AG04450 (cell line): Measurements from ENCODE around the gene RAB27A. TPM values are rescaled to one million over a fixed set of nuclear protein-coding genes. Genes with fewer than 3 reads are reported as not detected.

ENCODE experiments used
- CTCF ChIA-PET: fragments of 300-600, 350-600 bp; formaldehyde crosslinking; extraction: SDS; loops from one replicate; lab custom pipeline; 2022; ENCODE audit warnings: antibody characterized with exemption, inconsistent platforms; lab: Charles Lee
- POLR2A ChIA-PET: fragments of 350-600 bp; formaldehyde crosslinking; extraction: SDS; loops from one replicate; lab custom pipeline; 2021; ENCODE audit warnings: antibody characterized with exemption, inconsistent platforms; lab: Yijun Ruan, JAX
- DNase-seq: peaks from one replicate; pipeline ENCODE4 v3.0.0-alpha.2; 2011; ENCODE audit warnings: low read depth, low spot score
- H3K27ac ChIP-seq: one replicate; pipeline ENCODE4 v1.5.1; 2012; ENCODE audit warnings: low read depth, low read length, control low read depth
- H3K27me3 ChIP-seq: one replicate; pipeline ENCODE4 v1.6.0; 2012; ENCODE audit warnings: low read length; ENCODE audit not compliant: control insufficient read depth, insufficient read depth
- H3K4me3 ChIP-seq: 2 replicates; pipeline ENCODE4 v1.5.1; 2011; ENCODE audit warnings: mild to moderate bottlenecking, low read depth, low read length, control low read depth
- H3K9me3 ChIP-seq: 2 replicates; pipeline ENCODE4 v1.5.1; 2012; ENCODE audit warnings: low read length; ENCODE audit not compliant: control insufficient read depth, insufficient read depth
- CTCF ChIP-seq: IDR thresholded peaks from 2 replicates; pipeline ENCODE4 v1.5.1; 2011; ENCODE audit warnings: low read depth, low read length, control low read depth, inconsistent platforms
- polyA plus RNA-seq: library from polyadenylated mRNA; depleted of rRNA; stranded (reverse); fragments of >200 nt; gene quantifications from 2 replicates; pipeline ENCODE4 v1.2.3, GENCODE V29; 2011

Gene RAB27A
- polyA plus RNA-seq, 1 experiment = 34.8 TPM

- ChIA-PET POLR2A (no interaction called here), CTCF (interaction anchor here (0.5 kb wide), 1 partner anchor 127 kb away, joined by 8 read pairs; no protein-coding TSS in a partner anchor)
- no peak for TF ChIP-seq CTCF
- Histone ChIP-seq H3K9me3 (no peaks in the 10 kb centered on the region), H3K27ac (no peak overlapping the region), H3K27me3 (no peaks in the 10 kb centered on the region), H3K4me3 (no peak overlapping the region)
- DNase-seq = no peak
Observed at GRCh38 chr15:55235546-55236036, 54.0 kb downstream of the RAB27A start.

- CTCF ChIA-PET = interaction anchor here (0.5 kb wide), 1 partner anchor 126 kb away, joined by 8 read pairs; no protein-coding TSS in a partner anchor
- POLR2A ChIA-PET = no interaction called here
- DNase-seq = no peak
Observed at GRCh38 chr15:55234800-55235104, 54.9 kb downstream of the RAB27A start.

GRCh38 chr15:55234104-55234799, 55.4 kb downstream of the RAB27A start:
- POLR2A ChIA-PET = no interaction called here
- TF ChIP-seq CTCF = no peak
- H3K9me3 ChIP-seq = no peaks in the 10 kb centered on the region
- CTCF ChIA-PET = no interaction called here
- no peak overlapping the region for H3K4me3 ChIP-seq
- no peak overlapping the region for H3K27ac ChIP-seq
- no peak for DNase-seq
- no peaks in the 10 kb centered on the region for H3K27me3 ChIP-seq

More at GRCh38 chr15:55234800-55235104, 54.9 kb downstream of the RAB27A start:
- Histone ChIP-seq H3K4me3 (no peak overlapping the region), H3K9me3 (no peaks in the 10 kb centered on the region), H3K27ac (no peak overlapping the region), H3K27me3 (no peaks in the 10 kb centered on the region)
- TF ChIP-seq CTCF = no peak

GRCh38 chr15:55231455-55231854, 58.2 kb downstream of the RAB27A start:
- POLR2A ChIA-PET = no interaction called here
- Histone ChIP-seq H3K9me3 (no peaks in the 10 kb centered on the region), H3K27me3 (no peaks in the 10 kb centered on the region), H3K27ac (no peak overlapping the region), H3K4me3 (no peak overlapping the region)
- DNase-seq = no peak
- TF ChIP-seq CTCF = no peak
- CTCF ChIA-PET = interaction anchor here (1.1 kb wide), 1 partner anchor 204 kb away, joined by 3 read pairs; no protein-coding TSS in a partner anchor

- H3K27me3 ChIP-seq = no peaks in the 10 kb centered on the region
- no peak for DNase-seq
- H3K4me3 ChIP-seq = no peak overlapping the region
- CTCF ChIA-PET = interaction anchor here (1.1 kb wide), 1 partner anchor 205 kb away, joined by 3 read pairs; no protein-coding TSS in a partner anchor
- H3K27ac ChIP-seq = no peak overlapping the region
- no peak for TF ChIP-seq CTCF
- POLR2A ChIA-PET = no interaction called here
- H3K9me3 ChIP-seq = no peaks in the 10 kb centered on the region
Observed at GRCh38 chr15:55230953-55231352, 58.7 kb downstream of the RAB27A start.
